ENCODE results near the gene RAD9A.

DNA sequence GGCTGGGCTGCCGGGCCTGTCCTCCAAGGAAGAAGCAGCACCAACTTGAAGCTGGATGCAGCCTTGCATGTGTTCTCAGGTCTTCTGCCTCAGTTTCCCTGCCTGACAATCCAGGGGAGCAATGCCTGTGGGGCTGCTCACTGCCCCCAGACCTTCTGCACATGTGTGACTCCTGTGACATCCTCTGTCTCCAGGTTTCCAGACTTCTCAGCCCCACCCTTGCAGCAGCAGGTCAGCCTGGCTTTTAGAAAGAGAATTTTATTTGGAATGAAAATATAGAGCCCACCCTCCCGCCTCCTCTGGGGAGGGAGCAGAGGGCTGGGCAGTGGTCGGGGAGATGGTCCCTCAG is 46.0 kb downstream of the RAD9A start:
- no peak for TF ChIP-seq EZH2phosphoT487 (IDR thresholded peaks at IDR 0.05; ENCODE audit: low read length)
- TF ChIP-seq, protein P1, sequence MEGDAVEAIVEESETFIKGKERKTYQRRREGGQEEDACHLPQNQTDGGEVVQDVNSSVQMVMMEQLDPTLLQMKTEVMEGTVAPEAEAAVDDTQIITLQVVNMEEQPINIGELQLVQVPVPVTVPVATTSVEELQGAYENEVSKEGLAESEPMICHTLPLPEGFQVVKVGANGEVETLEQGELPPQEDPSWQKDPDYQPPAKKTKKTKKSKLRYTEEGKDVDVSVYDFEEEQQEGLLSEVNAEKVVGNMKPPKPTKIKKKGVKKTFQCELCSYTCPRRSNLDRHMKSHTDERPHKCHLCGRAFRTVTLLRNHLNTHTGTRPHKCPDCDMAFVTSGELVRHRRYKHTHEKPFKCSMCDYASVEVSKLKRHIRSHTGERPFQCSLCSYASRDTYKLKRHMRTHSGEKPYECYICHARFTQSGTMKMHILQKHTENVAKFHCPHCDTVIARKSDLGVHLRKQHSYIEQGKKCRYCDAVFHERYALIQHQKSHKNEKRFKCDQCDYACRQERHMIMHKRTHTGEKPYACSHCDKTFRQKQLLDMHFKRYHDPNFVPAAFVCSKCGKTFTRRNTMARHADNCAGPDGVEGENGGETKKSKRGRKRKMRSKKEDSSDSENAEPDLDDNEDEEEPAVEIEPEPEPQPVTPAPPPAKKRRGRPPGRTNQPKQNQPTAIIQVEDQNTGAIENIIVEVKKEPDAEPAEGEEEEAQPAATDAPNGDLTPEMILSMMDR (IDR thresholded peaks at IDR 0.05; ENCODE audit: low read length): no peak
